ENCODE results near the gene DERA. TPM values are rescaled to one million over a fixed set of nuclear protein-coding genes. Genes with fewer than 3 reads are reported as not detected.

DERA gene
- total and polyA plus RNA-seq, 2 donors (not counting 1 experiment from before 2014, with no cell fraction given), result 48.2 to 51.5 TPM

DNA sequence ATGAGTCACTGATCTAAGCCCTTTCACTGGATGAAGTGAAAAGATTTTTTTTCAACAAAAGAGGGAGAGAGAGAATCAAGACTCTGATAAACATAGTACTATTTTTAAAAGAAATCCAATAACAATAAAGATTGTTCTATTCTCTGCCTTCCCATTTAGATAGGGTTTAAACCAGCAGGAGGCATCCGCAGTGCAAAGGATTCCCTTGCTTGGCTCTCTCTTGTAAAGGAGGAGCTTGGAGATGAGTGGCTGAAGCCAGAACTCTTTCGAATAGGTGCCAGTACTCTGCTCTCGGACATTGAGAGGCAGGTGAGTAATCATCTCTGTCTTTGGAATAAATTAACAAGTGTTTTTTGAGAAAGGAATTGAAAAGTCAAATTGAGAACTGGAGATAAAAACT lies 124.9 kb downstream of the DERA start:
- Histone ChIP-seq H3K9ac (ENCODE audit: insufficient read depth, low read length) (no peak overlapping the region), H2AFZ (ENCODE audit: low read length) (no peak overlapping the region), H3K27ac (ENCODE audit: insufficient read depth, low read length) (no peak overlapping the region), H4K20me1 (ENCODE audit: control insufficient read depth, extremely low read depth, insufficient read depth, low read length) (no peaks in the 10 kb centered on the region), H3K4me1 (ENCODE audit: control insufficient read depth, extremely low read depth, insufficient read depth, low read length) (no peaks in the 10 kb centered on the region), H3K4me3 (replicated peaks in 1 of 4; ENCODE audit: control extremely low read depth in 1 of 4, insufficient read depth in 1 of 4, low read depth in 3 of 4, low read length in 4 of 4) (no peak overlapping the region), H3K79me2 (ENCODE audit: control insufficient read depth, insufficient read depth, low read length) (no peaks in the 10 kb centered on the region), H3K9me3 (ENCODE audit: control insufficient read depth, insufficient read depth, low read depth, low read length) (no peaks in the 10 kb centered on the region), H3K36me3 (ENCODE audit: control insufficient read depth, insufficient read depth, low read length) (no peaks in the 10 kb centered on the region), H3K27me3 (ENCODE audit: control insufficient read depth, insufficient read depth, low read length) (no peaks in the 10 kb centered on the region), H3K4me2 (ENCODE audit: extremely low read depth, insufficient read depth, low read length) (no peak overlapping the region)
- DNase-seq (ENCODE audit: low read depth in 2 of 2), result no peak
- no peak for TF ChIP-seq EZH2 (IDR thresholded peaks at IDR 0.05; ENCODE audit: low read length, missing control alignments)
- TF ChIP-seq, protein P1, sequence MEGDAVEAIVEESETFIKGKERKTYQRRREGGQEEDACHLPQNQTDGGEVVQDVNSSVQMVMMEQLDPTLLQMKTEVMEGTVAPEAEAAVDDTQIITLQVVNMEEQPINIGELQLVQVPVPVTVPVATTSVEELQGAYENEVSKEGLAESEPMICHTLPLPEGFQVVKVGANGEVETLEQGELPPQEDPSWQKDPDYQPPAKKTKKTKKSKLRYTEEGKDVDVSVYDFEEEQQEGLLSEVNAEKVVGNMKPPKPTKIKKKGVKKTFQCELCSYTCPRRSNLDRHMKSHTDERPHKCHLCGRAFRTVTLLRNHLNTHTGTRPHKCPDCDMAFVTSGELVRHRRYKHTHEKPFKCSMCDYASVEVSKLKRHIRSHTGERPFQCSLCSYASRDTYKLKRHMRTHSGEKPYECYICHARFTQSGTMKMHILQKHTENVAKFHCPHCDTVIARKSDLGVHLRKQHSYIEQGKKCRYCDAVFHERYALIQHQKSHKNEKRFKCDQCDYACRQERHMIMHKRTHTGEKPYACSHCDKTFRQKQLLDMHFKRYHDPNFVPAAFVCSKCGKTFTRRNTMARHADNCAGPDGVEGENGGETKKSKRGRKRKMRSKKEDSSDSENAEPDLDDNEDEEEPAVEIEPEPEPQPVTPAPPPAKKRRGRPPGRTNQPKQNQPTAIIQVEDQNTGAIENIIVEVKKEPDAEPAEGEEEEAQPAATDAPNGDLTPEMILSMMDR (conservative IDR thresholded peaks at IDR 0.05 in 1 of 2, IDR thresholded peaks at IDR 0.05 in 1 of 2; ENCODE audit: low read depth in 1 of 2, low read length in 2 of 2), result no peak

DNA sequence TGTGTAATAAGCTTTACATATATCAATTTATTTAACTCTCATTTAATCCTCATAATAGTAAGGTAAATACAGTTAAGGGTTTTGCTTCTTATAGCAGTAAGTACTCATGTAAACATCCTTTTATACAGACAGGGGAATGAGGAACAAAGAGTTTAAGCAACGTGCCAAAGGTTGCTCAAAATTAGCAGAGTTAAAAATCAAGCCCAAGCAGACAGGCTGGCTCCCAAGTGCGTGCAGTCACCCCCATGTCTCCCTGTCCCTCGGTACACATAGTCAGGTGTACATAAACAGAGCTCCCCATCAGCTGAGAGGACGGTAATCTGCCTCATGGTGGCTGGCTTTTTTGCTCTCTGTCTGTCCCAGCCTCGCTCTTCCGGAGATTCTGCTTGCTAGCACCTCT lies 126.4 kb downstream of the DERA start:
- no peak overlapping the region for H3K9ac ChIP-seq (ENCODE audit: insufficient read depth, low read length)
- no peak overlapping the region for H2AFZ ChIP-seq (ENCODE audit: low read length)
- H3K27ac ChIP-seq (ENCODE audit: insufficient read depth, low read length), result no peak overlapping the region
- TF ChIP-seq, protein P1 (conservative IDR thresholded peaks at IDR 0.05 in 1 of 2, IDR thresholded peaks at IDR 0.05 in 1 of 2; ENCODE audit: low read depth in 1 of 2, low read length in 2 of 2), result no peak
- TF ChIP-seq EZH2 (IDR thresholded peaks at IDR 0.05; ENCODE audit: low read length, missing control alignments), result no peak
- H3K4me3 ChIP-seq (replicated peaks in 1 of 4; ENCODE audit: control extremely low read depth in 1 of 4, insufficient read depth in 1 of 4, low read depth in 3 of 4, low read length in 4 of 4), result no peak overlapping the region
- no peak for DNase-seq (ENCODE audit: low read depth in 2 of 2)
- no peaks in the 10 kb centered on the region for H3K79me2 ChIP-seq (ENCODE audit: control insufficient read depth, insufficient read depth, low read length)
- H3K27me3 ChIP-seq (ENCODE audit: control insufficient read depth, insufficient read depth, low read length), result no peaks in the 10 kb centered on the region
- no peaks in the 10 kb centered on the region for H4K20me1 ChIP-seq (ENCODE audit: control insufficient read depth, extremely low read depth, insufficient read depth, low read length)
- no peaks in the 10 kb centered on the region for H3K36me3 ChIP-seq (ENCODE audit: control insufficient read depth, insufficient read depth, low read length)
- no peaks in the 10 kb centered on the region for H3K9me3 ChIP-seq (ENCODE audit: control insufficient read depth, insufficient read depth, low read depth, low read length)
- no peak overlapping the region for H3K4me2 ChIP-seq (ENCODE audit: extremely low read depth, insufficient read depth, low read length)
- no peaks in the 10 kb centered on the region for H3K4me1 ChIP-seq (ENCODE audit: control insufficient read depth, extremely low read depth, insufficient read depth, low read length)

DNA sequence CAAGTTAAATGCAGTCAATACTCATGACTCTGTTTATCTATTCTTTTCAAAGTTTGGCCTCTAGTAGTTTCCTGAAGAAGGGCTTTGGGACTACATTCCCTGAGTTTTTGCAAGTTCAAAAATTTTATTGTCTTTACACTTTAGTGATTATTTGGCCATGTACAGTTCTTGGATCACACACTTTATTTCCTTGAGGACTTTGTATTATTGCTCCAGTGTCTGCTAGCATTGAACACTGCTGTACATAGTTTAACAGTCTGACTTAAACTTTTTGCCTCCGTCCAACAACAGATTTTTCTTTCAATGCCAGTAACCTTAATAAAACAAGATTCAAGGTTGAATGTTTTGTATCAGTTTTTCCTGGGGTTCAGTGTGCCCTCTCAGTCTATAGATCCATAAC lies 132.3 kb downstream of the DERA start:
- DNase-seq (ENCODE audit: low read depth in 2 of 2), result no peak
- H2AFZ ChIP-seq (ENCODE audit: low read length), result no peak overlapping the region
- TF ChIP-seq, protein P1 (conservative IDR thresholded peaks at IDR 0.05 in 1 of 2, IDR thresholded peaks at IDR 0.05 in 1 of 2; ENCODE audit: low read depth in 1 of 2, low read length in 2 of 2), result no peak
- TF ChIP-seq EZH2 (IDR thresholded peaks at IDR 0.05; ENCODE audit: low read length, missing control alignments), result no peak
- no peaks in the 10 kb centered on the region for H3K79me2 ChIP-seq (ENCODE audit: control insufficient read depth, insufficient read depth, low read length)
- no peak overlapping the region for H3K4me3 ChIP-seq (replicated peaks in 1 of 4; ENCODE audit: control extremely low read depth in 1 of 4, insufficient read depth in 1 of 4, low read depth in 3 of 4, low read length in 4 of 4)
- no peaks in the 10 kb centered on the region for H3K4me1 ChIP-seq (ENCODE audit: control insufficient read depth, extremely low read depth, insufficient read depth, low read length)
- H3K36me3 ChIP-seq (ENCODE audit: control insufficient read depth, insufficient read depth, low read length), result no peaks in the 10 kb centered on the region
- no peaks in the 10 kb centered on the region for H3K9me3 ChIP-seq (ENCODE audit: control insufficient read depth, insufficient read depth, low read depth, low read length)
- no peaks in the 10 kb centered on the region for H3K27me3 ChIP-seq (ENCODE audit: control insufficient read depth, insufficient read depth, low read length)
- no peak overlapping the region for H3K27ac ChIP-seq (ENCODE audit: insufficient read depth, low read length)
- no peaks in the 10 kb centered on the region for H4K20me1 ChIP-seq (ENCODE audit: control insufficient read depth, extremely low read depth, insufficient read depth, low read length)
- H3K9ac ChIP-seq (ENCODE audit: insufficient read depth, low read length), result no peak overlapping the region
- H3K4me2 ChIP-seq (ENCODE audit: extremely low read depth, insufficient read depth, low read length), result no peak overlapping the region

Measured in fibroblast of lung (primary cell).